DMS153 (cell line): ENCODE measurements around the gene CHRNA7.

Source experiments
- DNase-seq: peaks from one replicate; lab custom pipeline; 2025; lab: John Stamatoyannopoulos, UW

The CHRNA7 gene

DNA sequence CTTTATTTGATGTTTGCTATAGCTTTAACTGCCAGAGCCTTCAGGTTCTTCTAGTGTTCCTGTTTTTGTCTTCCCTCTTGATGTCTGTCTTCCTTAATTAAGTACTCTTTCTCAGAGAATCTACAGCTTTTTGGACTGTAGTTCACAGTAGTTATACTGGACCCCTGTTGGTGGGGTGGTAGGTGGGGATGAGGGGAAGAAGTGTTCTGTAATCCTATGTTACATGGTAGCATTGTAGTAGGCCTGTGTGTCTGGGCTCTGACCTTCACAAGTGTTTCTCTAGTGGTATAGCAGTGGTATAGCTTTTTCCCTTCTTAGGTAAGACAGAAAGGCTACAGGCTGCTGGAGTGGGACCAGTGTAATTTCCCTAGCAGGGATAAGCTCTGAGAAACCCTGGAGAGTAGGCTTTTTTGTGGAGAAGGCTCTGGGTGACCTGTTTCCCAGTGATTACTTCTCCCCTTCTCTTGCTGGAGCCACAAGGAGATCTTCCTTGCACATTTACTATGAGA lies 59.6 kb downstream of the CHRNA7 start:
- DNase-seq: no peak

GRCh38 chr15:32091505-32092380 lies 61.4 kb downstream of the CHRNA7 start:
- no peak for DNase-seq

DNA sequence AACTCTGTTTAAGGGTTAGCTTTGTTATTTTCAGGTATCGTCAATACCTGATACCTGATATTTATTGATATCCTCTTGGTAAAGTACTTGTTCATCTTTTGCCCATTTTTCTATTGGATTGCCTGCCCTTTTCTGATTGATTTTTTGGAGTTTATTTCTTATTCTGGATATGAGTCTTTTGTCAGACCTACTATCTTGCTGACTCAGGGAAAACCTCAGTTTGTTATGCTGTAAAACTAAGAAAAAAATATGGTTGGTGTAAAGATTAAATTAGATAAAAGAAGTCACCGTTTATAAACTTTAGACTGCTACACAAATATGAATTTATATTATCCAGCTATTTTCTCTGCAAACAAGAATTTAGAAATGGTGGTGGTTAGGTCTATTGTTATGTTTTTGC lies 65.9 kb downstream of the CHRNA7 start:
- DNase-seq: no peak

DNA sequence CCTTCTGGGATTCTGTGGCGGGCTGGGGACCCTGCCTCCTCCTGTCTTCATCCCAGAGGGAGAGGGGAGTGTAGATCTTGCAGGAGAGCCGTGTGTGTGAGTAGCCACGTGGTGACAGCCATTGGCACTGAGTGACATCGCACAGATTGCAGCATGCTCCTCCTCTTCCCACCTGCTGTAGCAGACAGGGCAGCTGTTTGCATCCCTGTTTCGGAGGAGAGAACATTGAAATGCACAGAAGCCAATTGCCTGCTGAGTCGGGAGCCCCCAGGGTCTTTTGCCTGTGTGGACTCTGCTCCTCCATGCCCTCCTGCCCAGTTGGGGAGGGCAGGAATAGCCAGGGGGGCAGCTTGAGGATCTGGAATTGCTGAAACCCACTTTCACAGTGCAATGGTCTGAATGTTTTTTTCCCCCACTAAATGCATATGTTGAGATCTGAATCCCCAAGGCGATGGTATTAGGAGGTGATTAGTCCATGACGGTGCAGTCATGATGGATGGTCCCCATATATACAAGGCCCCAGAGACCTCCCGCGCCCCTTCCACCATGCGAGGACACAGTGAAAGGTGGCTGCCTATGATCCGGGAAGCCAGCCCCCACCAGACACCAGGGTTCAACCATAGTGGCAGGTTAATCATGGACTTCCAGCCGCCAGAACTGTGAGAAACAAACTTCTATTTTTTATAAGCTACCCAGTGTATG lies 66.8 kb downstream of the CHRNA7 start:
- no peak for DNase-seq

GRCh38 chr15:32098033-32098432 lies 67.7 kb downstream of the CHRNA7 start:
- DNase-seq: no peak

GRCh38 chr15:32099097-32099785 lies 68.9 kb downstream of the CHRNA7 start:
- no peak for DNase-seq

GRCh38 chr15:32099956-32100684 lies 69.8 kb downstream of the CHRNA7 start:
- no peak for DNase-seq

GRCh38 chr15:32104061-32104995 lies 74.0 kb downstream of the CHRNA7 start:
- no peak for DNase-seq

- DNase-seq: no peak
Observed at GRCh38 chr15:32105258-32106241, 75.2 kb downstream of the CHRNA7 start.

DNA sequence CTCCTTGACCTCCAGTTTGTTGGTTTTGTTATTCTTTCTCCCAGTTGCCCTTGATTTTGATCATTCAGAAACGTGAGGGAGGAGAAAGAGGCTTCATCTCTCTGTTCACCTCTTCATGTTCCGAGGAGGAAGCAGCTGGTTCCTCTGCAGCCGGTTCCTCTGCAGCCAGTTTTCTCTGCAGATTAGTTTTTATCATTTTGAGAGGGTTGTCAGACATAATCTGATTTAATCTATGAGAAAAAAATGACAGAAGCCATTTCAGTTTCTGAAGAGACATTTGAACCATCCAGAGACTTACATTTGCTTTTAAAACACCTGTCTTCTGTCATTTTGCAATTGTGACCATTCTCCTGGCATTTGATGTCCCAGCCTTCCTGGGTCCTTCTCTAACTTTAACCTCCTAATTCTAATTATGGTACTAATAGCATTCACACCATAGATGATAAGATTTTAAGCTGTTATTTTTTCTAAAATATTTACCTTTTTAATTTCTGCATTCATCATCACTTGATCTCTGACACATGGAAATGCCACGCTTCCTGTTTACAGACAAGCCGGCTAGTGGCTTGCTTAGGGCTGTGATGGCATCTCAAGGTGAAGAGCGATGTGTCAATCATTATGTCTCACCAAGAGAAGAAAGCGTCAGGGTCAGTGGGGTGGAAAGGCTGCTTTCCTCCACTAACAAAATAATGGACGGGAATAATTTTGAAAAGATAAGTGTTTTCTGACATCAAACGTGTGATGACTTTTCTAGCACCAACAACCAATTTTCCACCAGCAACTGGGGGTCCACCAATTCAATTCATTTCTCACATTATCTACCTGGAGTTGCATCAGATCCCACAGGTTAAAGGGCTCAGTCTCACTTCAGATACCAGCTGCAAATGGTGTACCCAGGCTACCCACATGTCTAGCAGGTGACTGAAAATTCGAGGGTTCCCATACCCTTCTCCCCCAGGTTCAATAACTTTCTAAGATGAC lies 76.4 kb downstream of the CHRNA7 start:
- no peak for DNase-seq

DNA sequence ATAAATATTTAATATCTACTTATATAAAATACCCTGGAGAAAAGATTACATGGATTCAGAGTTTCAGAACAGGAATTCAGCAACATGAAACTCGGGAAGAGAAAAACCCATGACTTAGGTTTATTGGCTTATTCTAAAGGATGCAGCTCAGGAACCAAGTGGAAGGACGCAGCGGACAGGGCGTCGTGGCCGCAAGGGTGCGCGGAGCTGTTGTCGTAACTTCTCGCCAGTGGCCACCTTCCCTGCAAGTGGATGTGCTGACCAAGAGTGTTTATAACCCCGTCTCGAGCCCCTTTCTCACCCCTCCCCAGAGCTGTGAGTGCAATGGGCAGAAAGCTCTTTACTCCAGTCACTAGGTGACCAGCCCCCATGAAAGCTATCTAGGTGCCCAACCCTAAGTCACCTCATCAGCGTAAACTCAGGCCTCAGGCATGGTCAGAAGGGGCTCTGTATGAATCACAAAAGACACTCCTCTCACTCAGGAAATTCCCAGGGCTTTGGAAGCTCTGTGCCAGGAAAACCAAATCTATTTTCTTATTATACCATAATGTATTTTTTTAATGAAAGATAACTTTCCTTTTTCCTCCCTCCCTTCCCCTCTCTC lies 77.3 kb downstream of the CHRNA7 start:
- no peak for DNase-seq

DNA sequence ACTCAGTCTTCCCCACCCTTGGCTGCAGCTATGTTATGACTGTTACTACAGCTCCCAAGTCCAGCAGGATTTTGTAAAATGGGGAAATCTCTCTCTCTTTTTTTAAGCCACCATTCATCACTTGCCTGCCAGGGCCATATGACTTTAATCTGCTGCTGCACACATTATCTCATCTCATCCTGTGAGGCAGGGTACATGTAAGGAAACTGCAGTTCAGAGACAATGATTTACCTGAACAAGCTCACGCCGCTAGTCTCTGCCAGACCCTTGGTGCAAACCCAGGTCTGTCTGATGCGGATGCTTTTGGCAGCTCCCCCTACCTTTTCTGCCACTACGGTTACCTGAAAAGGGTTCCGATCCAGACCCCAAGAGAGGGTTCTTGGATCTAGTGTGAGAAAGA lies 78.3 kb downstream of the CHRNA7 start:
- DNase-seq: no peak

- no peak for DNase-seq
Observed at GRCh38 chr15:32112101-32112500, 81.8 kb downstream of the CHRNA7 start.

DNA sequence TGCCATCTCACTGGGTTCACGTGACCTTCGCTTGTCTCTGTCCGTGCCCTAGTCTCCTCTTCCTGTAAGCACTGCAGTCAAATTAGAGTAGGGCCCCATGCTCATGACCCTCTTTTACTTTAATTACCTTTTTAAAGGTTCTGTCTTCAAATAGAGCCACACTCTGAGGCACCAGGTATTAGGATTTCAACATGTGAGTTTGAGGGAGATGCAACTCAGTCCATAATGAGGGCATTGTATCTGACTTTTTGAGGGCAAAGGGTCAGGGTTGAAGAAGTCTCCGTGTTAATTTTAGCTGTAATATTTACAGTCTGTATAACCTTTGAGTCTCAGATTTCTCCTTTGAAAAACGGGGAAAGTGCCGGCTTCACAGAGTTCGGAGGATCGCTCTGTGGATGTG lies 82.9 kb downstream of the CHRNA7 start:
- DNase-seq: no peak

DNA sequence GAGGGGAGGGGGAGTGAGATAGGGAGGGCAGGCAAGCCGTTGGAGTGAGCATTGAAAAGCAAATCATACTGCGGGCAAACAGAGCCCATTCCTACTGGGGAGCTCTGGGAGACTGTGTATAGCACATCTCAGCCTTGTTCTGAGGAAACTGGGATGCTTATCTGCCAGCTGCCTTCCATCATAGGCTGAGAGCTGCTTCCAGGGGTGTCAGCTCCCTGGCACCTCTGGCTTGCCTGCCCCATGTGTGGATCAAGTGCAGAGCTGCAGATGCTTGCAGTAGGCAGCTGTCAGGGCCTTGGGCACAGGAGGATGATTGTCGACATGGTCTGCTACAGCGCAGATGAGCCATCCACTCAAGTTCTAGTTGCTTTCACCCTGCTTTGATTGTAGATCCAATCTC lies 86.8 kb downstream of the CHRNA7 start:
- no peak for DNase-seq

DNA sequence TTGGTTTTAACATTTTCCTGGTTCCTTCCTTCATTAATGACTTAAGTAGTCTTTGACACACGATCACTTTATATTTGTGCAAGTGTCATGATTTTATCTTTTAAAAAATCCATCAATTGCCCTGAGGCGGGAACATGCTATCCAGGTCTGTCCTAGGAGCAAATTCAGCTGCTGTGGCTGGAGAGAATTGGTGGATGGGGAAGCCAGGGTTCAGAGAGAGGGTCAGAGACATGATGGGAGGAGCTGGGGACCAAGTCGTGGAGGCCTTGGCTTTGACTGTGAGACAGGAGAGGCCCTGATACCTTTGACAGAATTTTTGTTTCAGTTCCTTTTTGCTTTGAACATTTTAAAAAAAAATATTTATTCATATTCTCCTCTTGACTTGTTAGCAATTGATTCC lies 89.0 kb downstream of the CHRNA7 start:
- no peak for DNase-seq

GRCh38 chr15:32119694-32120330 lies 89.5 kb downstream of the CHRNA7 start:
- DNase-seq: no peak
